Kidney capillary endothelial cell (primary cell): ENCODE data around the gene LIMA1.
"Not testable (repeated sequence)": the region's sequence is repeated elsewhere in the genome, so short reads cannot be mapped to it uniquely, and the experiment has no call there.

Source experiments
- DNase-seq: peaks from one replicate; pipeline ENCODE4 v3.0.0-alpha.2; 2018; ENCODE audit warnings: low spot score

The LIMA1 gene

DNA sequence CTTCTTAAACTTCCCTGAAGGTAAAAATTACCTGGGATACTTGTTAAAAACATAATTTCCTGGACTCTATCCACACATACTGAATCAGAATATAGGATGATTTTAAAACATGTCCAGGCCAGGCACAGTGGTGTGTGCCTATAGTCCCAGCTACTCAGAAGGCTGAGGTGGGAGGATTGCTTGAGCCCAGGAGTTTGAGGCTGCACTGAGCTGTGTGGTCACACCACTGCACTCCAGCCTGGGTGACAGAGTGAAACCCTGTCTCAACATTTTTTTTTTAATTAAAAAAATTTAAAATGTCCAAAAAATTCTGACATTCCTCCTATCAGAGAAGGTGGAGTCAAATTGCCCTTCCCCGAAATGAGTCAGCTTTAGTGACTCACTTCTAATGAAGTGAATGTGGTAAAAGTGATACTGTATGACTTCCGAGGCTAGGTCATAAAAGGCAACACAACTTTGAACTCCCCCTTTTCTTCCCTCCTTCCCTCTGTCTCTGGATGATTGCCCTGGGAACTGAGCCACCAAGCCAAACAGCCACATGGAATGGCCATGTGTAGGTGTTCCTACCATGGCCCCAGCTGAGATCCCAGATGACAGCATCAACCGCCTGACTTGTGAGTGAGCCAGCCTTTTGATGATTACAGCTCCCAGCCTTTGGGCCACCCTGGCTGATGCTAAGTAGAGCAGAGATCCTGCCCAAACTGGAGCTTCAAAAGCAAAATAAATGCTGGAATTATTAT, 36.3 kb downstream of the LIMA1 start:
- no peak for DNase-seq

GRCh38 chr12:50246197-50246865, 37.0 kb downstream of the LIMA1 start:
- DNase-seq: no peak

DNA sequence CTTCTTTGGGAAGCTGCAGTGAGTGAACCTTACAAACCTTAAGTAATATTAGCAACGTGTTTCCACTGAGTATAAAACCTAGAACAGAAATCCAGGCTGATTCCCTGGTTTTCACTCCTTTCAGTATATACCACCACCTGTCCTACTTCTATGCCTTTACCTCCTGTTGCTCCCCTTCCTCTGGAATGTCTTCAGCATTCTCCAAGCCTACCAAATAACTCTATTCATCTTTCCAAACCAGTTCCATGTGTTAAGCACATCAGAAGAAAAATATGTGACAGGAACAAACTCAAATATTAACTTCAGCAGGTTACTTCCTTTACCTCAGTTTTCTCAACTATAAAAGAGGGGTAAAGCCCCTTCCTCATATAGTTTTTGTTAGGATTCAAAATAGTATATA, 39.8 kb downstream of the LIMA1 start:
- DNase-seq: no peak

DNA sequence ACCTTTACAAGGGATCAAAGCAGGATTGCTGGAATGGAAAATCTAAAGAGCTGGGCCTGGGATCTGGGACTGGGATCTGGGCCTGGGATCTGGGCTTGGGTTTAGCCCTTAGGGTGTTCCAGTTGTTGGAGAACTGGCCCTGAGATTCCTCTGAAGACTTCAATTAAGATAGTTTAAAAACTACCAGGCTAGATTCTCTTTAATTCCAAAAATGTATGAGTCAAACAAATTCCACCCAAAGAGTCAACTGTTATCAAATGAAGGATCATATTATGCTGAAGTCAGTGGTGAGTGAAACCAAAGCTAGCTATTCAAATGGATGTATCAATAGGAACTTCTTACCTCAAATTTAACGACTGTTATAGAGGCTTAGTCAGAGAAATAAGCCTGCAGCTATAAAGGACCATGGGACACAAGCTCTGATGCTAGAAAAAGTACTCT, 40.5 kb downstream of the LIMA1 start:
- DNase-seq: no peak

DNA sequence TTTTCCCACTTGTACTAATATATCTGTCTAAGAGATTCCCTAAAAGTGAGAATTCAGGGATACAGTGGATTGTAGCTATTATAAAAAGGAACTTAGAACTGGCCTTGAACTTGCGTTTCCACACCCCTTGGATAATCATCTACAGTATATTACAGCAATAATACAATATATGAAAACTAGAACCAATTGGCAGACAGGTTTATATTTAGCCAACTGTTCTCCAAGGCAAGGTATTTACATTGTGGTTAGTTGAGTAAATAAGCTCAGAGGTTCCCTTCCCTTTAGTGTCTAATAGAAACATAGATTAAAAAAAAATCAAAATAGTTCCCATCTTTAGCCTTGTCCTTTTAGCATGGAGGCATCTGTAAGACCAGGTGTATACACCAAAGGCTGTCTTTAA, 42.1 kb downstream of the LIMA1 start:
- no peak for DNase-seq

GRCh38 chr12:50240792-50241114, 42.6 kb downstream of the LIMA1 start:
- no peak for DNase-seq

DNA sequence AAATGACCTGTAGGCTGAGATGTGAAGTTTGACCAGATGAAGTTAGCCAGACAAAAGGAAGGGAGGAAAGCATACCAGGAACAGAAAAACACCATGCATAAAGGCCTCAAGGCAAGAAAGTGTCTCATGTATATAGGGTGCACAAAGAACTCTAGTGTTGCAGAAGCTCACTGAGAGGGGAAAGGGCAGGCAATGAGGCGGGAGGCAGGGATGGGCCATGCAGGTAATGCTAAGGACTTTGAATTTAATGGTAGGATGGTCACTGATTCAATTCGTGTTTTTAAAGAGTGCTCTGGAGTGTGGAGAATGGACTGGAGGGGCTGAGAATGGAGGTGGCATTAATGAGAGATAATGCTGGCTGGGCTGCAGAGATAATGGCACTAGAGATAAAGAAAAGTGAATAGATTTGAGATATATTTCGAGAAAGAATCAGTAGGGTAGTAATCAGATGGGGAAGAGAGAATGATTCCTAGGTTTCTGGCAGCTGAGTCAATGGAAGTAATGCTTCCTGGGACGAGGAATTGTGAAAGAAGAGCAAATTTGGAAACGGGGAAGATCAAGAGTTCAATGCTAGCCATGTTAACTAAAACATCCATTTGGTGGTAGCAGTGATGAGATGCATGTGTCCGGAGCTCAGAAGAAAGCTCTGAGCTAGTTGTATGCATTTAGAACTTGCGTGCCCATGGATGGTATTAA, 43.1 kb downstream of the LIMA1 start:
- DNase-seq: no peak

DNA sequence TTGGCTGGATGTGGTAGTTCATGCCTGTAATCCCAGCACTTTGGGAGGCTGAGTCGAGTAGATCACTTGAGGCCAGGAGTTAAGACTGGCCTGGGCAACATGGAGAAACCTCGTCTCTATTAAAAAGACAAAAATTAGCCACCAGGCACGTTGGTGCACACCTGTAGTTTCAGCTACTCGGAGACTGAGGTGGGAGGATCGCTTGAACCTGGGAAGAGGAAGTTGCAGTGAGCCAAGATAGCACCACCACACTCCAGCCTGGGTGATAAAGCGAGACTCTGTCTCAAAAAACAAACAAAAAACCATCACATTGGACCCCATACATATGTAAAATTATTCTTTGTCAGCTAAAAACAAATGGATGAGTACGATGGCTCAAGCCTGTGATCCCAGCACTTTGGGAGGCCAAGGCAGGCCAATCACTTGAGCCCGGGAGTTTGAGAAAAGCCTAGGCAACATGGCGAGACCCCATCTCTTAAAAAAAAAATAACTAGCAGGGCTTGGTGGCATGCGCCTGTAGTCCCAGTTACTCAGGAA, 43.9 kb downstream of the LIMA1 start:
- no peak for DNase-seq

DNA sequence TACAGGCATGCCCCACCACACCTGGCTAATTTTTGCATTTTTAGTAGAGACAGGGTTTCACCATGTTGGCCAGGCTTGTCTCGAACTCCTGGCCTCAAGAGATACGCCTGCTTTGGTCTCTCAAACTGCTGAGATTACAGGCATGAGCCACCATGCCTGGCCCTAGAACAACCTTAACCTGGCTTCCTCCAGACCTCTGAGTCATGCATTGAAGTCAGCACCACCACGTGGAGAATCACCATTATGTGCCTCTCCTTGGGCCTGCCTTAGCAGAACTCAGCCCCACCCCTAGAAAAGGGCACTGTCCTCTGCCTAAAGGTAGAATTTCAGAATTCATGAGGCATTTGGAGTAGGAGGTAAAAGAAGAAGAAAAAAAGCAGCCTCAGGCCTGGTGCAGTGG, 49.0 kb downstream of the LIMA1 start:
- peak; percentile 18 for DNase-seq

DNA sequence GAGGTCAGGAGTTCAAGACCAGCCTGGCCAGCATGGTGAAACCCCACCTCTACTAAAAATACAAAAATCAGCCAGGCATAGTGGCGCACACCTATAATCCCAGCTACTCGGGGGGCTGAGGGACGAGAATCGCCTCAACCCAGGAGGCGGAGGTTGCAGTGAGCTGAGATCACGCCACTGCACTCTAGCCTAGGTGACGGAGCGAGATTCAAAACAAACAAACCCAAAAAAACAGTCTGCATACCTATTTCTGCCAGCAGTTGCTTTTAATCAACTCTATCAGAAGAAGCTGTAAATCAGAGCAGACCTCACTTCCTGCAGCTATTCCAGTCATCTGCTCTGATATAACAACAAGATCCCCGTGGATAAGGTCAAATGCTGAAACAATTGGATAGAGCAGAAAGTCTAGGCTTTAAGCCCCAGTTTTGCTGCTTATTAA, 50.5 kb downstream of the LIMA1 start:
- no peak for DNase-seq

DNA sequence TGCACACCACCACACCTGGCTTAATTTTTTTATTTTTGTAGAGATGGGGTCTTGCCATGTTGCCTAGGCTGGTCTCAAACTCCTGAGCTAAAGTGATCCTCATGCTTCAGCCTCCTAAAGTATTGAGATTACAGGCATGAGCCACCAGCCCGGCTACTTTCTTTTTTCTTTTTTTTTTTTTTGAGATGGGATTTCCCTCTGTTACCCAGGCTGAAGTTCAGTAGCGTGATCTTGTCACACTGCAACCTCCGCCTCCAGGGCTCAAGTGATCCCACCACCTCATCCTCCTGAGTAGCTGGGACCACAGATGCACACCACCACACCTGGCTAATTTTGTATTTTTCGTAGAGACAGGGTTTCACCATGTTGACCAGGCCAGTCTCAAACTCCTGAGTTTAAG, 51.1 kb downstream of the LIMA1 start:
- no peak for DNase-seq

GRCh38 chr12:50231346-50231745, 52.0 kb downstream of the LIMA1 start:
- DNase-seq: no peak

GRCh38 chr12:50230217-50230616, 53.1 kb downstream of the LIMA1 start:
- DNase-seq: no peak

DNA sequence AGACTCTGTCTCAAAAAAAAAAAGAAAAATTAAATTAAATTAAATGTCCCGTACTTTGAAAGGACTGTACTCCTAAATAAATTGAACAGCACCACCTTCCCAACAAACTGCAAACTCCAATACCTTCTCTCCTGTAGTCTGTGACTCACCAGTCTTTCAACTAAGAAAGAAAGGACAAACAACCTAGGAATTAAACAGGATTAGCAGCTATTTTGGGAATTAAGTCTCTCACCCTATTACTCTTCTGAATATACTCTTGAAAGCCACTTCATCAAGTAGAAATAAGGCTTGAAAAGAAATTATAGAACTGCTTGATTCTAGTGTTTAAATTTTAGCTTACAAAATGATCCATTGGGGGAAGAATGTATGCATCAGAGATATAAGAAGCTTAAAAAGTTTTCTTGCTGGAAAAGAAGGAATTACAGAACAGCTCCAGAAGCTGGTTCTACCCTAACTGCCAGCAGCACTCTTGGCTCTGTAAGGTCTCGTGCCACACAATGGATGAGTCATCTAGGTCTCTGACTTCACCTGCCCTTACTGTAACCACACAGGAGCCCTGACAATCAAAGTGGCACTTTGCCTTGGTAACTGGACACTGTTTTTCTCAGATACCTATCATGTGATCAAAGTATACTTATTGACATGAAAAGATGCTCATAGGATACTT, 59.2 kb downstream of the LIMA1 start:
- DNase-seq: peak; percentile 47

GRCh38 chr12:50222275-50222783, 61.0 kb downstream of the LIMA1 start:
- peak; percentile 75 for DNase-seq

DNA sequence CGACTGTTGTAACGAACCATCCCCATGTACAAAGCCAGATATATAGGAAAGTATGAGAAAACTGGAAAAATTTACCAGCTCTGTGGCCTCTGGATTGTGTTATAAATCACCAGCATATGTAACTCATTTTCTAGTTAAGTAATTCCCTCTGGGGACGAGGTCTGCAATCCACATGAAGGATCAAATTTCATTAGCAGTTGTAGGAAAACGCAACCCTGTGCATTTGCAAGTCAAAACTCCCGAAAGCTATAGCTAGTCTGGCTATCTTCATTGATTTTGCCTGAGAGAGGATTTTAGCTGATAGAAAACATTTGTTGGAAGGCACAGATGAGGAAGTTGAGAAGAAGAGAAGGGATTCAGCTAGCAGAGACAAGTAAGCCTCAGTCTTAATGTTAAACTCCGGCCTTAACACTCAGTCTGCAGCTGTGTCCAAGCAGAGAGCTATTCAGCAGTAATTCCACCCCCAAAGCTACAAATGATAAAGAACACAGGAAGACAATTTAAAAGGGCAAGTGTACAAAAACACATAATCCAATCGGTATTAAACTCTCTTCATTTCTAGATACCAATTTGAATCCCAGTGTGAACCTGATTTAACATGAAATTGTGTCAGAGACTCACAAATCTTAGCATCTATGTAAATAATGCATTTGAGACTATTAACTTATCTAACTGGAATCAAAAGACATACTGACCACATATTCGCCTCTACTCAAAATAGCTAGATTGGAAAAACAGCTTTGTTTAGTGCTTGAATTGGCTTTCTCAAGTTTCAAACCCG, 61.9 kb downstream of the LIMA1 start:
- DNase-seq: peak; percentile 41

- DNase-seq: peak; percentile 78
Observed at GRCh38 chr12:50220363-50220995, 62.8 kb downstream of the LIMA1 start.

- no peak for DNase-seq
Observed at GRCh38 chr12:50219544-50219943, 63.8 kb downstream of the LIMA1 start.

DNA sequence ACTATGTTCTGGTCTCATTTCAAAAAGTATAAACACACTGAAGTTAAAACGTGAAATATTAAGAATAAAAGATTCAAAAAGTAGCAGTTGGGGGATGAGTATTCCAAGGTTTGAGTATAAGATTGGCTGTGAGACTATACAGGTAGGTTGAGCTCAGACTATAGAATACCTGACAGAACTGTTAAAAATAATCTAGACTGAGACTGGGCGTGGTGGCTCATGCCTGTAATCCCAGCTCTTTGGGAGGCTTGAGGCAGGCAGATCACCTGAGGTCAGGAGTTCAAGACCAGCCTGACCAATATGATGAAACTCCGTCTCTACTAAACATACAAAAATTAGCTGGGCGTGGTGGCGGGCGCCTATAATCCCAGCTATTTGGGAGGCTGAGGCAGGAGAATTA, 64.3 kb downstream of the LIMA1 start:
- DNase-seq: not testable (repeated sequence)

GRCh38 chr12:50218386-50218785, 64.9 kb downstream of the LIMA1 start:
- DNase-seq: no peak

- DNase-seq: no peak
Observed at GRCh38 chr12:50217202-50217601, 66.1 kb downstream of the LIMA1 start.
